H9 (cell line): ENCODE measurements around the gene LAMB1. TPM values are rescaled to one million over a fixed set of nuclear protein-coding genes. Genes with fewer than 3 reads are reported as not detected.

Source experiments
- DNase-seq: peaks from one replicate; pipeline ENCODE4 v3.0.0-alpha.2; 2017
- H2AFZ ChIP-seq: one replicate; pipeline ENCODE4 v1.6.1; 2013; ENCODE audit warnings: mild to moderate bottlenecking, low read length, control low read depth, moderate library complexity
- H2AK5ac ChIP-seq: 2 replicates; pipeline ENCODE4 v1.6.1; 2013; ENCODE audit warnings: low read length, control low read depth, mixed read lengths; ENCODE audit not compliant: insufficient read length
- H2BK120ac ChIP-seq: one replicate; pipeline ENCODE4 v1.6.1; 2013; ENCODE audit warnings: low read depth, mild to moderate bottlenecking, low read length, control low read depth, inconsistent platforms; ENCODE audit not compliant: poor library complexity, severe bottlenecking
- H2BK12ac ChIP-seq: 2 replicates; pipeline ENCODE4 v1.6.1; 2013; ENCODE audit warnings: low read length, control low read depth, mixed read lengths, low read depth; ENCODE audit not compliant: insufficient read length
- H2BK15ac ChIP-seq: 2 replicates; pipeline ENCODE4 v1.6.1; 2013; ENCODE audit warnings: low read depth, low read length, control low read depth
- H2BK20ac ChIP-seq: one replicate; pipeline ENCODE4 v1.6.1; 2013; ENCODE audit warnings: low read depth, mild to moderate bottlenecking, low read length, control low read depth, inconsistent platforms; ENCODE audit not compliant: poor library complexity, severe bottlenecking
- H2BK5ac ChIP-seq: 2 replicates; pipeline ENCODE4 v1.6.1; 2013; ENCODE audit warnings: low read length, control low read depth, mixed read lengths; ENCODE audit not compliant: insufficient read length
- H3K14ac ChIP-seq: 2 replicates; pipeline ENCODE4 v1.6.1; 2013; ENCODE audit warnings: low read length, control low read depth; ENCODE audit not compliant: insufficient read depth
- H3K18ac ChIP-seq: 2 replicates; pipeline ENCODE4 v1.6.1; 2013; ENCODE audit warnings: low read depth, mild to moderate bottlenecking, mixed read lengths, low read length, control low read depth; ENCODE audit not compliant: insufficient read length
- H3K23ac ChIP-seq: 2 replicates; pipeline ENCODE4 v1.6.1; 2013; ENCODE audit warnings: low read length, control low read depth, mixed read lengths, low read depth; ENCODE audit not compliant: insufficient read length
- H3K23me2 ChIP-seq: 2 replicates; pipeline ENCODE4 v1.6.1; 2013; ENCODE audit warnings: low read depth, mild to moderate bottlenecking, mixed read lengths, low read length, control low read depth; ENCODE audit not compliant: insufficient read length, poor library complexity, severe bottlenecking
- H3K27ac ChIP-seq: 2 replicates; pipeline ENCODE4 v1.5.1; 2013; ENCODE audit warnings: low read length, control low read depth, mixed read lengths, low read depth; ENCODE audit not compliant: insufficient read length
- H3K27me3 ChIP-seq: 2 replicates; pipeline ENCODE4 v1.6.1; 2013; ENCODE audit warnings: low read length, control low read depth, inconsistent platforms; ENCODE audit not compliant: insufficient read depth
- H3K4ac ChIP-seq: 2 replicates; pipeline ENCODE4 v1.6.1; 2013; ENCODE audit warnings: low read depth, mild to moderate bottlenecking, control low read depth, inconsistent platforms, low read length, moderate library complexity
- H3K4me1 ChIP-seq: 2 replicates; pipeline ENCODE4 v1.6.1; 2013; ENCODE audit warnings: low read length, control low read depth, inconsistent platforms; ENCODE audit not compliant: insufficient read depth
- H3K4me2 ChIP-seq: 2 replicates; pipeline ENCODE4 v1.6.1; 2013; ENCODE audit warnings: low read length, control low read depth, mixed read lengths; ENCODE audit not compliant: insufficient read length, insufficient read depth
- H3K56ac ChIP-seq: 2 replicates; pipeline ENCODE4 v1.6.1; 2013; ENCODE audit warnings: low read depth, mild to moderate bottlenecking, mixed read lengths, low read length, control low read depth; ENCODE audit not compliant: insufficient read length
- H3K79me1 ChIP-seq: 2 replicates; pipeline ENCODE4 v1.6.1; 2013; ENCODE audit warnings: low read depth, mild to moderate bottlenecking, moderate library complexity, low read length, control low read depth, inconsistent platforms; ENCODE audit not compliant: insufficient read depth, poor library complexity, severe bottlenecking
- H3K79me2 ChIP-seq: 2 replicates; pipeline ENCODE4 v1.6.1; 2013; ENCODE audit warnings: low read length, control low read depth, inconsistent platforms; ENCODE audit not compliant: insufficient read depth
- H3K9ac ChIP-seq: 2 replicates; pipeline ENCODE4 v1.6.1; 2013; ENCODE audit warnings: low read length, control low read depth, mixed read lengths; ENCODE audit not compliant: insufficient read length; ENCODE audit errors: extremely low read depth
- H3K9me3 ChIP-seq: one replicate; pipeline ENCODE4 v1.6.1; 2013; ENCODE audit warnings: low read depth, low read length, inconsistent platforms; ENCODE audit not compliant: control insufficient read depth
- H3T11ph ChIP-seq: one replicate; pipeline ENCODE4 v1.6.1; 2013; ENCODE audit warnings: mild to moderate bottlenecking, low read length, control low read depth, inconsistent platforms
- H4K20me1 ChIP-seq: one replicate; pipeline ENCODE4 v1.6.1; 2013; ENCODE audit not compliant: control insufficient read depth, insufficient read length, insufficient read depth
- H4K5ac ChIP-seq: 2 replicates; pipeline ENCODE4 v1.6.1; 2013; ENCODE audit warnings: low read depth, mild to moderate bottlenecking, mixed read lengths, low read length, control low read depth; ENCODE audit not compliant: insufficient read length
- H4K8ac ChIP-seq: replicated peaks from 2 replicates; pipeline ENCODE4 v1.6.1; 2013; ENCODE audit warnings: low read length, control low read depth, mixed read lengths, low read depth; ENCODE audit not compliant: insufficient read length
- H4K91ac ChIP-seq: 2 replicates; pipeline ENCODE4 v1.6.1; 2013; ENCODE audit warnings: low read depth, mild to moderate bottlenecking, moderate library complexity, mixed read lengths, low read length, control low read depth; ENCODE audit not compliant: insufficient read length
- H3K27ac Mint-ChIP-seq, 3 experiments: 2 replicates in 2 of 3; 3 replicates in 1 of 3; pipeline ENCODE4 v1.8.0; 2020 to 2021; ENCODE audit warnings: mixed read lengths in 3 of 3, mild to moderate bottlenecking in 1 of 3, moderate library complexity in 1 of 3
- H3K27me3 Mint-ChIP-seq: 2 replicates; pipeline ENCODE4 v1.8.0; 2021; ENCODE audit warnings: low read depth, mild to moderate bottlenecking, moderate library complexity, mixed read lengths
- H3K36me3 Mint-ChIP-seq, 3 experiments: 2 replicates in 2 of 3; 3 replicates in 1 of 3; pipeline ENCODE4 v1.8.0; 2020 to 2021; ENCODE audit warnings: low read depth in 3 of 3, mixed read lengths in 3 of 3; ENCODE audit not compliant: insufficient read depth in 1 of 3
- H3K4me1 Mint-ChIP-seq, 2 experiments: 2 replicates each; pipeline ENCODE4 v1.8.0; 2020; ENCODE audit warnings: mixed read lengths in 2 of 2
- H3K4me3 Mint-ChIP-seq, 2 experiments: 2 replicates in 1 of 2; 3 replicates in 1 of 2; pipeline ENCODE4 v1.8.0; 2020 to 2021; ENCODE audit warnings: mild to moderate bottlenecking in 2 of 2, mixed read lengths in 2 of 2, moderate library complexity in 1 of 2
- H3K9me3 Mint-ChIP-seq, 2 experiments: 2 replicates in 1 of 2; 3 replicates in 1 of 2; pipeline ENCODE4 v1.8.0; 2020; ENCODE audit warnings: mild to moderate bottlenecking in 2 of 2, mixed read lengths in 2 of 2, moderate library complexity in 1 of 2
- WGBS: extraction: QIAGEN DNeasy Blood & Tissue Kit; methylation state at CpG from one replicate; pipeline ENCODE4 v1.1.7; 2013; ENCODE audit warnings: missing lambda C conversion rate, low lambda C conversion rate, mixed read lengths; ENCODE audit not compliant: insufficient read length; ENCODE audit errors: extremely low coverage; 5-methylcytosine and 5-hydroxymethylcytosine counted together
- total RNA-seq: library from RNA; stranded (reverse); gene quantifications from 2 replicates; pipeline ENCODE4 v1.2.1, GENCODE V29; 2021
- TF ChIP-seq, protein P1 (sequence below): fragments of 200-600 bp; sonication (generic); conservative IDR thresholded peaks from 3 replicates; pipeline ENCODE4 v1.8.0; 2021; ENCODE audit warnings: antibody characterized with exemption, mild to moderate bottlenecking

LAMB1 gene
- total RNA-seq, 1 experiment from 2014 or later: 75.8 TPM

DNA sequence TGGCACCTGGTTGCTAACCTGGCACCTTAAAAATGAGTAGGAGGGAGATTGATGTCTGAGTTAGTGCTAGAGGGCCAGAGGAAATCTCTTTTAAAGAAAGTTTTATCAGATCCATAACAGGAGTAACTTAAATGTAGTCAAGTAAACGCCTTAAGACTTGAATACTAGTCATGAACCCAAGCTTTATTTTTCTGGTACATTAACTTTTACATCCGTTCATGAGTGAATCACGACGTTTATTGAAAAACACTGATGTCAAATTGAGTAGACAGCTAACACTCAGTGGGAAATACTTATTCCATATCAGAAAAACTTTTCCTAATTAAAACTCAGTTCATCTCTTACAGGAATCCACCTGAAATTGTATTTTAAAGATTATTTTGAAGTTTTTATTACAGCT is 6.9 kb upstream of the LAMB1 start:
- no peak overlapping the region for H2BK5ac ChIP-seq
- H2BK120ac ChIP-seq: no peak overlapping the region
- no peaks in the 10 kb centered on the region for H3K9me3 Mint-ChIP-seq
- H4K8ac ChIP-seq: no peak overlapping the region
- peaks cover 18% of the 10 kb centered on the region; the same call in 1 of the 2 replicates for H3K27me3 ChIP-seq
- H3K9me3 ChIP-seq: no peaks in the 10 kb centered on the region
- no CpG with 5 or more reads among the region's 4 CpGs for WGBS
- no peak overlapping the region for H3K4ac ChIP-seq
- no peak overlapping the region for H3T11ph ChIP-seq
- H3K27ac Mint-ChIP-seq: no peak overlapping the region
- peaks cover 3 to 5% of the 10 kb centered on the region in 2 experiments for H3K4me1 Mint-ChIP-seq
- H4K20me1 ChIP-seq: no peaks in the 10 kb centered on the region
- TF ChIP-seq, protein P1, sequence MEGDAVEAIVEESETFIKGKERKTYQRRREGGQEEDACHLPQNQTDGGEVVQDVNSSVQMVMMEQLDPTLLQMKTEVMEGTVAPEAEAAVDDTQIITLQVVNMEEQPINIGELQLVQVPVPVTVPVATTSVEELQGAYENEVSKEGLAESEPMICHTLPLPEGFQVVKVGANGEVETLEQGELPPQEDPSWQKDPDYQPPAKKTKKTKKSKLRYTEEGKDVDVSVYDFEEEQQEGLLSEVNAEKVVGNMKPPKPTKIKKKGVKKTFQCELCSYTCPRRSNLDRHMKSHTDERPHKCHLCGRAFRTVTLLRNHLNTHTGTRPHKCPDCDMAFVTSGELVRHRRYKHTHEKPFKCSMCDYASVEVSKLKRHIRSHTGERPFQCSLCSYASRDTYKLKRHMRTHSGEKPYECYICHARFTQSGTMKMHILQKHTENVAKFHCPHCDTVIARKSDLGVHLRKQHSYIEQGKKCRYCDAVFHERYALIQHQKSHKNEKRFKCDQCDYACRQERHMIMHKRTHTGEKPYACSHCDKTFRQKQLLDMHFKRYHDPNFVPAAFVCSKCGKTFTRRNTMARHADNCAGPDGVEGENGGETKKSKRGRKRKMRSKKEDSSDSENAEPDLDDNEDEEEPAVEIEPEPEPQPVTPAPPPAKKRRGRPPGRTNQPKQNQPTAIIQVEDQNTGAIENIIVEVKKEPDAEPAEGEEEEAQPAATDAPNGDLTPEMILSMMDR: no peak
- no peak overlapping the region for H2BK12ac ChIP-seq
- H2BK20ac ChIP-seq: no peak overlapping the region
- no peak overlapping the region for H4K5ac ChIP-seq
- no peak overlapping the region for H4K91ac ChIP-seq
- DNase-seq: no peak
- no peaks in the 10 kb centered on the region for H3K23me2 ChIP-seq
- no peak overlapping the region for H3K9ac ChIP-seq
- no peaks in the 10 kb centered on the region for H3K79me2 ChIP-seq
- peaks cover 42% of the 10 kb centered on the region for H3K27me3 Mint-ChIP-seq
- H3K79me1 ChIP-seq: no peaks in the 10 kb centered on the region
- no peak overlapping the region for H3K56ac ChIP-seq
- H3K23ac ChIP-seq: no peak overlapping the region
- no peak overlapping the region for H3K4me2 ChIP-seq
- H2BK15ac ChIP-seq: no peak overlapping the region
- no peak overlapping the region for H3K4me3 Mint-ChIP-seq
- H2AFZ ChIP-seq: no peak overlapping the region
- H3K18ac ChIP-seq: no peak overlapping the region
- no peaks in the 10 kb centered on the region for H3K36me3 Mint-ChIP-seq
- no peaks in the 10 kb centered on the region for H3K4me1 ChIP-seq
- no peak overlapping the region for H2AK5ac ChIP-seq
- H3K14ac ChIP-seq: no peak overlapping the region
- no peak overlapping the region for H3K27ac ChIP-seq
